Right lobe of liver (tissue), 6 donors: Measurements from ENCODE around the gene RIPK3. TPM values are rescaled to one million over a fixed set of nuclear protein-coding genes. Genes with fewer than 3 reads are reported as not detected.
"Not testable (repeated sequence)": the region's sequence is repeated elsewhere in the genome, so short reads cannot be mapped to it uniquely, and the experiment has no call there.

Experiments
- ATAC-seq, 4 donors: fragments of 200-7000 bp; cut with Tn5 transposase; one replicate each; pipeline ENCODE4 v1.9.1; 2020; ENCODE audit warnings: mild to moderate bottlenecking in 4 of 4, moderate library complexity in 4 of 4
- DNase-seq, 3 donors: peaks; one replicate each; pipeline ENCODE4 v3.0.0-alpha.2; 2020
- H3K27ac ChIP-seq, 3 donors: fragments of 200-600 bp; one replicate each; pipeline ENCODE4 v1.8.0; 2022
- H3K27me3 ChIP-seq, 2 donors: fragments of 200-600 bp; one replicate each; pipeline ENCODE4 v1.8.0; 2022
- H3K36me3 ChIP-seq, 4 donors: fragments of 200-600 bp; sonication (generic) in 1 of 4; one replicate each; pipeline versions ENCODE4 v1.5.1 to v1.8.0; 2017 to 2022; ENCODE audit warnings: control low read depth in 1 of 4
- H3K4me1 ChIP-seq, 4 donors: fragments of 200-600 bp; sonication (generic) in 1 of 4; one replicate each; pipeline versions ENCODE4 v1.5.1 to v1.8.0; 2017 to 2022; ENCODE audit warnings: control low read depth in 1 of 4
- H3K4me3 ChIP-seq, 3 donors: fragments of 200-600 bp; one replicate each; pipeline ENCODE4 v1.8.0; 2022
- H3K9me3 ChIP-seq, 4 donors: fragments of 200-600 bp; sonication (generic) in 1 of 4; one replicate each; pipeline versions ENCODE4 v1.5.1 to v1.8.0; 2017 to 2022; ENCODE audit warnings: control low read depth in 1 of 4
- POLR2A ChIP-seq: fragments of 450-650 bp; IDR thresholded peaks from one replicate; pipeline ENCODE4 v1.6.1; 2017; ENCODE audit warnings: antibody characterized with exemption, mild to moderate bottlenecking
- WGBS: methylation state at CpG from one replicate; pipeline ENCODE4 v1.1.6; 2018; ENCODE audit warnings: low coverage, low lambda C conversion rate; ENCODE audit not compliant: insufficient coverage; ENCODE audit errors: missing lambda C conversion rate; 5-methylcytosine and 5-hydroxymethylcytosine counted together
- intact Hi-C, 2 donors: fragments of 100-400 bp; cut with DNase I; formaldehyde crosslinking; loops; one replicate each; pipeline versions ENCODE4 v1.11.2 to v1.14.1; 2022
- total RNA-seq, 6 experiments: library from RNA; depleted of rRNA in 2 of 6; stranded (reverse); fragments of >200 nt in 2 of 6; fragmentation: NEBNext Ultra II Directional in 3 of 6; extraction: Animal tissue kit (Norgen Biotek cat#: 25700) in 3 of 6; gene quantifications; one replicate each; pipeline versions ENCODE4 v1.1.0 to v1.2.4, GENCODE V29; 2016 to 2023
- TF ChIP-seq, protein P1 (sequence below), 4 donors: fragments of 200-600 bp in 3 of 4; fragments of 450-650 bp in 1 of 4; IDR thresholded peaks; one replicate each; pipeline versions ENCODE4 v1.5.1 to v1.8.0; 2016 to 2022; ENCODE audit warnings: antibody characterized with exemption in 4 of 4, mild to moderate bottlenecking in 2 of 4
- donor health status: DM: no; HTN: yes; CAD: no.
- donor health status: DM: no; HTN: no; CAD: no.
- donor health status: DM: no; HTN: no; CAD: no.
- donor health status: DM: no; HTN: yes; CAD: no.
- donor health status: DM: no; HTN: yes; CAD: no.

Gene RIPK3
- total RNA-seq, 6 experiments from 2014 or later, result 0.70 to 1.6 (median 0.90) TPM

- H3K4me3 ChIP-seq, result no peak overlapping the region
- no peak overlapping the region for H3K27ac ChIP-seq
- intact Hi-C loops, result no loop called here
- H3K27me3 ChIP-seq, result no peaks in the 10 kb centered on the region
- no peaks in the 10 kb centered on the region for H3K9me3 ChIP-seq
- WGBS, result 73% methylated on average over 2 of the region's 4 CpGs
- DNase-seq (no peak), ATAC-seq (no peak)
- no peak for TF ChIP-seq POLR2A
- TF ChIP-seq, protein P1, sequence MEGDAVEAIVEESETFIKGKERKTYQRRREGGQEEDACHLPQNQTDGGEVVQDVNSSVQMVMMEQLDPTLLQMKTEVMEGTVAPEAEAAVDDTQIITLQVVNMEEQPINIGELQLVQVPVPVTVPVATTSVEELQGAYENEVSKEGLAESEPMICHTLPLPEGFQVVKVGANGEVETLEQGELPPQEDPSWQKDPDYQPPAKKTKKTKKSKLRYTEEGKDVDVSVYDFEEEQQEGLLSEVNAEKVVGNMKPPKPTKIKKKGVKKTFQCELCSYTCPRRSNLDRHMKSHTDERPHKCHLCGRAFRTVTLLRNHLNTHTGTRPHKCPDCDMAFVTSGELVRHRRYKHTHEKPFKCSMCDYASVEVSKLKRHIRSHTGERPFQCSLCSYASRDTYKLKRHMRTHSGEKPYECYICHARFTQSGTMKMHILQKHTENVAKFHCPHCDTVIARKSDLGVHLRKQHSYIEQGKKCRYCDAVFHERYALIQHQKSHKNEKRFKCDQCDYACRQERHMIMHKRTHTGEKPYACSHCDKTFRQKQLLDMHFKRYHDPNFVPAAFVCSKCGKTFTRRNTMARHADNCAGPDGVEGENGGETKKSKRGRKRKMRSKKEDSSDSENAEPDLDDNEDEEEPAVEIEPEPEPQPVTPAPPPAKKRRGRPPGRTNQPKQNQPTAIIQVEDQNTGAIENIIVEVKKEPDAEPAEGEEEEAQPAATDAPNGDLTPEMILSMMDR (IDR thresholded peaks at IDR 0.05), result no peak
- H3K36me3 ChIP-seq, result no peaks in the 10 kb centered on the region
- H3K4me1 ChIP-seq, result peaks cover 0 to 4% (median 0%) of the 10 kb centered on the region in 4 donors
These were observed 16.4 kb upstream of the RIPK3 start for GRCh38 chr14:24356208-24356607.

- Histone ChIP-seq H3K4me3 (no peak overlapping the region), H3K9me3 (no peaks in the 10 kb centered on the region), H3K4me1 (peaks cover 0 to 4% (median 0%) of the 10 kb centered on the region in 4 donors), H3K36me3 (no peaks in the 10 kb centered on the region), H3K27ac (no peak overlapping the region), H3K27me3 (no peaks in the 10 kb centered on the region)
- WGBS, result 48% methylated on average over 7 of the region's 7 CpGs
- ATAC-seq (peak in 2 of 4 donors; percentile 41 to 42), DNase-seq (no peak)
- intact Hi-C loops, result no loop called here
- TF ChIP-seq, protein P1 (IDR thresholded peaks at IDR 0.05), result no peak
- no peak for TF ChIP-seq POLR2A
These were observed 15.2 kb upstream of the RIPK3 start for GRCh38 chr14:24355009-24355408.

DNA sequence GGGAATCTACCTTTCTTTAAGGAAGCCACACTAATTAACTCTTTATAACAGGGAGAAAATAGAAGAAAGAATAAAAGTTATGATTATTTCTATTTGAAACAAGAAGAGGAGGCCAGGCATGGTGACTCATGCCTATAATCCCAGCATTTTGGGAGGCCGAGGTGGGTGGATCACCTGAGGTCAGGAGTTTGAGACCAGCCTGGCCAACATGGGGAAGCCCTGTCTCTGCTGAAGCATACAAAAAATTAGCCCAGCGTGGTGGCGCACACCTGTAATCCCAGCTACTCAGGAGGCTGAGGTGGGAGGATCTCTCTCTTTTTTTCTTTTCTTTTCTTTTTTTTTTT lies 14.7 kb upstream of the RIPK3 start:
- not testable (repeated sequence) for H3K27ac ChIP-seq, DNase-seq
- no CpG with 5 or more reads among the region's 3 CpGs for WGBS

DNA sequence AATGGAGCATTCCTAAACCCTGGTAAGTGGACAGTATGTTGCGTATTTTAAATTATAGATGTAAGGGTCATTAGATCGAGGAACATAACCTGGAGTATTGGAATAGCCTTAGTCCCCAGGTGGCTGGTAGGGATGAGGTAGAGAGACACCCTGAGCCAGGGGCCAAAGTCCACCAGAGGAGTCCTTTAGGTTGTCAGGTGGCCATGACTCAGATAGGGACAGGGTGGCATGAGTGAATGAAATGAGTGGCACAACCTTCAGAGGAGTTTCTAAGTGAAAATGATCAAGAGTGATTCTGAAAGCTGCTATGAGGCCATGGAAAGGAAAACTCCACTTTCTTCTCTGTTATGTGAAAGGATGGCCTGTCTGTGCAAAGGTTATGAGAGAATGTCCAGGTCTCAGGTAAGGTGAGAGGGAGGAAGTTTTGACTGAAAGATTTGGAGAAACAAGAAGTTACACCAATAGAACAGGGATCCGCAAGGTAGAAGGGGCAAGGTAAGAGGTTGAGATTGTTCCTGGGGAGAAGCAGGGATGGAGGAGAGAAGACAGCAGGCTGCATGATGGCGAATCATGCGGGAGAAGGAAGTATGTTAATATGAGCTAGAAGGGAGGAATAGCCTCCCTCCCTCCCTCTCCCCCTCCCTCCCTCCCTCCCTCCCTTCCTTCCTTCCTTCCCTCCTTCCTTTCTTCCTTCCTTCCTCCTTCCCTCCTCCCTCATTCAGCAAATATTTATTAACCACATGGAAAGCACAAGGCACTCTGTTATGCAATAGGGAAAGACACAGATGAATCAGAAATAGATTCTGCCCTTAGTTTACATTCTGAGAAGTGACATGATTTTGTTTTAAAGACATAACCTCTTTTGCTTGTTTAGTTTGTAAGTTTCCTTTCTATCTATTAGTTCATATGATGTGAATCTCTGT lies 14.0 kb upstream of the RIPK3 start:
- TF ChIP-seq POLR2A, result no peak
- TF ChIP-seq, protein P1 (IDR thresholded peaks at IDR 0.05), result no peak

More for the DNA sequence above, 14.7 kb upstream of the RIPK3 start:
- H3K9me3 ChIP-seq, intact Hi-C loops, ATAC-seq, H3K36me3 ChIP-seq, H3K27me3 ChIP-seq, H3K4me3 ChIP-seq, H3K4me1 ChIP-seq: not testable (repeated sequence)

GRCh38 chr14:24351517-24351916 lies 11.7 kb upstream of the RIPK3 start:
- H3K27me3 ChIP-seq, result no peaks in the 10 kb centered on the region
- DNase-seq (no peak), ATAC-seq (peak; percentile 39 to 67 (median 54))
- H3K27ac ChIP-seq, result no peak overlapping the region
- 20% methylated on average over 3 of the region's 4 CpGs for WGBS
- no peak for TF ChIP-seq POLR2A
- TF ChIP-seq, protein P1 (IDR thresholded peaks at IDR 0.05), result no peak
- H3K4me3 ChIP-seq, result no peak overlapping the region
- peaks cover 0 to 4% (median 0%) of the 10 kb centered on the region in 4 donors for H3K4me1 ChIP-seq
- H3K36me3 ChIP-seq, result no peaks in the 10 kb centered on the region
- intact Hi-C loops, result no loop called here
- no peaks in the 10 kb centered on the region for H3K9me3 ChIP-seq

More for the DNA sequence above, 14.0 kb upstream of the RIPK3 start:
- Histone ChIP-seq H3K4me1 (peaks cover 0 to 4% (median 0%) of the 10 kb centered on the region in 4 donors), H3K4me3 (no peak overlapping the region), H3K27ac (no peak overlapping the region), H3K27me3 (no peaks in the 10 kb centered on the region), H3K9me3 (no peaks in the 10 kb centered on the region), H3K36me3 (no peaks in the 10 kb centered on the region)
- intact Hi-C loops, result no loop called here
- 64% methylated on average over 4 of the region's 5 CpGs for WGBS
- no peak for DNase-seq
- peak; percentile 59 to 92 (median 69) for ATAC-seq
